Measurements from ENCODE around the gene SLC2A11. TPM values are rescaled to one million over a fixed set of nuclear protein-coding genes. Genes with fewer than 3 reads are reported as not detected.
"Not testable (repeated sequence)": the region's sequence is repeated elsewhere in the genome, so short reads cannot be mapped to it uniquely, and the experiment has no call there.

The SLC2A11 gene
- polyA plus RNA-seq, 2 of the 4 experiments (the other 2 are of a cell fraction) = 5.6 to 12.4 TPM

DNA sequence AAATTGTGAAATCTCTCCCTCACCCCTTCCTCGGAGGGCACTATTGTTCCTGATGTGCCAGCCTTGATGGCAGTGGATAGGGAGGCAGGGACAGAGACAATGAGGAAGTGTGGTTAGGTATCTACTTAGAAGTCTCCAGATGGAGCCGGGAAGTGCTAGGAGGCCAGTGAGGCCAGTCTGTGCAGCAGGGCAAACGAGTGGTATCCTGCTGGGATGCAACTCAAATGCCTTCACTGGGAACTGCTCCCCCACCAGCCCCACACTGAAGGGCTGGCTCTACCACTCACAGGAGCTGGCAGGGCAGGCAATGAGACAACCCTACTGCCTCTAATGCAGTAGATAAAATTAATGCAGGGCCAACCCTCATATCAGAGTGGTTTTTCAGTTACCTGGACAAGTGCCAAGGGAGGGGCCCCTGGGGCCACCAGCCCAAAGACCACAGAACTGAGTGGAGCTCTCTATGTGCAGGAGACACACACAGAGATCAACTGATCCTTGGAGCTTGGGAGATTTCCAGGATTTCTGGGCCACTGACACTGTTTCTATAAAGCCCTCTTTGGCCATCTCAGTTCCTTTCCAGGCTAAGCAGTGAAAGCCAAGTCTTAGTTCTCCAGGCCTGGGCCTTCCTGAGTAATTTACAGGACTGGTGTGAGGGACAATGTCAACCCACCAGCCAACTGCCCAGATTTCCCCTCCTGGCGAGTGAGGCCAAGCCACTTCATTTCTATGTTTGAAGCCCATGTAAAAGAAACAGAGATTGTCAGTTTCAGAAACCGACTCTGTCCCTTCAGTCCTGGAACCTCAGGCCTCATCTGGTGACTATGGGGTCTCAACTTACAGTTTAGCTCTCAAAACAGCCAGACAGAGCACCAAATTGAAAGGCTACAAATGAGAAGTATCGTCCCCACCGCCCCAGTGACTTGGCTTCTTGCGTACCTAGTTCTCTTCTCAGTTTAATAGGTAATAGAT, 40.6 kb downstream of the SLC2A11 start:
- CTCF ChIA-PET = interaction anchor here (1.0 kb wide), 1 partner anchor 11 kb away, joined by 3 read pairs; no protein-coding TSS in a partner anchor
- no peak overlapping the region for H3K4me3 ChIP-seq
- POLR2A ChIA-PET = no interaction called here
- ATAC-seq (no peak), FAIRE-seq (no peak), DNase-seq (ENCODE audit: low read depth in 1 of 2, low spot score in 1 of 2) (no peak)
- no peaks in the 10 kb centered on the region for H3K9me3 ChIP-seq
- WGBS (ENCODE audit: missing lambda C conversion rate) = 87% methylated on average over 7 of the region's 8 CpGs
- peaks cover 28% of the 10 kb centered on the region for H3K4me1 ChIP-seq
- H3K4me2 ChIP-seq = no peak overlapping the region
- no peak overlapping the region for H3K27ac ChIP-seq
- TF ChIP-seq KDM1A (IDR thresholded peaks at IDR 0.05; ENCODE audit: low read depth) (no peak), POLR2AphosphoS2 (conservative IDR thresholded peaks at IDR 0.05; ENCODE audit: low read length) (peak; percentile 65; the same call in 1 of the 2 replicates), HOXA7 (CRISPR knock-in tag; IDR thresholded peaks at IDR 0.05) (0 out of 2 replicates have a peak, but pooled peaks have one; percentile 2)

GRCh38 chr22:23899042-23899745, 41.5 kb downstream of the SLC2A11 start:
- no peak for TF ChIP-seq HDAC2 (IDR thresholded peaks at IDR 0.05)
- TF ChIP-seq EHF (CRISPR knock-in tag; IDR thresholded peaks at IDR 0.05) = no peak
- TF ChIP-seq FOXS1 (CRISPR knock-in tag; IDR thresholded peaks at IDR 0.05) = no peak
- TF ChIP-seq POLR2A (IDR thresholded peaks at IDR 0.05; ENCODE audit: low read length) = no peak
- no peak for TF ChIP-seq CHD4 (IDR thresholded peaks at IDR 0.05; ENCODE audit: borderline replicate concordance)
- no peak for TF ChIP-seq CHD2 (IDR thresholded peaks at IDR 0.05; ENCODE audit: low read length, partially characterized antibody)
- no peak for TF ChIP-seq MAX (IDR thresholded peaks at IDR 0.05)
- Histone ChIP-seq H3K4me2 (no peak overlapping the region), H3K9me3 (no peaks in the 10 kb centered on the region), H3K4me3 (no peak overlapping the region), H3K27ac (no peak overlapping the region), H3K4me1 (peaks cover 23% of the 10 kb centered on the region)
- ATAC-seq (no peak), FAIRE-seq (no peak), DNase-seq (ENCODE audit: low read depth in 1 of 2, low spot score in 1 of 2) (no peak)
- ChIA-PET CTCF (interaction anchor here (1.0 kb wide), 1 partner anchor 10 kb away, joined by 3 read pairs; no protein-coding TSS in a partner anchor), POLR2A (no interaction called here)
- 90% methylated on average over 6 of the region's 6 CpGs for WGBS (ENCODE audit: missing lambda C conversion rate)

DNA sequence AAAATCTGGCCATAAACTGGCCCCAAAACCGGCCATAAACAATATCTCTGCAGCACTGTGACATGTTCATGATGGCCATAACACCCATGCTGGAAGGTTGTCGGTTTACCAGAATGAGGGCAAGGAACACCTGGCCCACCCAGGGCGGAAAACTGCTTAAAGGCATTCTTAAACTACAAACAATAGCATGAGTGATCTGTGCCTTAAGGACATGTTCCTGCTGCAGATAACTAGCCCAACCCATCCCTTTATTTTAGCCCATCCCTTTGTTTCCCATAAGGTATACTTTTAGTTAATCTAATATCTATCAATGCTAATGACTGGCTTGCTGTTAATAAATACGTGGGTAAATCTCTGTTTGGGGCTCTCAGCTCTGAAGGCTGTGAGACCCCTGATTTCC, 42.6 kb downstream of the SLC2A11 start:
- ATAC-seq; FAIRE-seq; H3K4me3 ChIP-seq; DNase-seq (ENCODE audit: low read depth in 1 of 2, low spot score in 1 of 2); POLR2A ChIA-PET; H3K4me2 ChIP-seq; H3K27ac ChIP-seq; CTCF ChIA-PET; H3K9me3 ChIP-seq: not testable (repeated sequence)
- H3K4me1 ChIP-seq = peaks cover 23% of the 10 kb centered on the region
- WGBS (ENCODE audit: missing lambda C conversion rate) = 75% methylated on average over 4 of the region's 4 CpGs

- ATAC-seq = no peak
- no peak overlapping the region for H3K27ac ChIP-seq
- TF ChIP-seq POLR2A (IDR thresholded peaks at IDR 0.05; ENCODE audit: low read length) (no peak), RAD21 (conservative IDR thresholded peaks at IDR 0.05 in 1 of 2, IDR thresholded peaks at IDR 0.05 in 1 of 2) (no peak), MAX (IDR thresholded peaks at IDR 0.05) (no peak), HEYL (CRISPR knock-in tag; IDR thresholded peaks at IDR 0.05) (no peak), ATOH8 (CRISPR knock-in tag; IDR thresholded peaks at IDR 0.05; ENCODE audit: low read depth) (no peak), ELK1 (IDR thresholded peaks at IDR 0.05; ENCODE audit: low read depth, low read length) (no peak), EHF (CRISPR knock-in tag; IDR thresholded peaks at IDR 0.05) (no peak), CHD4 (IDR thresholded peaks at IDR 0.05; ENCODE audit: borderline replicate concordance) (no peak), MYC (IDR thresholded peaks at IDR 0.05; ENCODE audit: borderline replicate concordance, low read length) (no peak), ZSCAN20 (CRISPR knock-in tag; IDR thresholded peaks at IDR 0.05) (no peak)
- no peaks in the 10 kb centered on the region for H3K9me3 ChIP-seq
- H3K4me1 ChIP-seq = peaks cover 12% of the 10 kb centered on the region; the same call in 1 of the 3 replicates
- WGBS (ENCODE audit: missing lambda C conversion rate) = 57% methylated on average over 4 of the region's 4 CpGs
- ChIA-PET POLR2A (no interaction called here), CTCF (interaction anchor here (0.6 to 1.3 kb wide), 3 partner anchors 18 to 30 kb away, joined by 3 read pairs; no protein-coding TSS in a partner anchor)
- H3K4me3 ChIP-seq = no peak overlapping the region
- no peak for DNase-seq (ENCODE audit: low read depth in 1 of 2, low spot score in 1 of 2)
- no peak overlapping the region for H3K4me2 ChIP-seq
- no peak for FAIRE-seq
Measured at GRCh38 chr22:23901600-23901999, 43.9 kb downstream of the SLC2A11 start.

Measured in A549 (cell line).